HepG2 (cell line): Measurements from ENCODE around the gene MACROD2. TPM values are rescaled to one million over a fixed set of nuclear protein-coding genes. Genes with fewer than 3 reads are reported as not detected.

Experiments used
- ATAC-seq: fragments of 200-7000 bp; cut with Tn5 transposase; 3 replicates; pipeline ENCODE4 v1.9.1; 2020; ENCODE audit warnings: mild to moderate bottlenecking, moderate library complexity
- BruUV-seq: library from RNA; stranded (reverse); fragments of 400-500 nt; replicated peaks from 2 replicates; lab custom pipeline; 2021; lab: Mats Ljungman, UMichigan
- CTCF ChIA-PET: fragments of 300-600 bp; formaldehyde crosslinking; extraction: SDS; loops from one replicate; lab custom pipeline; 2021; ENCODE audit warnings: low total read pairs, inconsistent platforms, low intra/inter-chr PET ratio; lab: Yijun Ruan, JAX
- POLR2A ChIA-PET: fragments of 350-600 bp; sonication (Branson Sonifier 250); formaldehyde crosslinking; loops from one replicate; lab custom pipeline; 2020; ENCODE audit warnings: antibody characterized with exemption, inconsistent platforms; lab: Yijun Ruan, JAX
- DNase-seq: peaks from one replicate; pipeline ENCODE4 v3.0.0-alpha.2; 2015; ENCODE audit warnings: low spot score
- FAIRE-seq: peaks from 3 replicates; lab custom pipeline; 2011; peaks lifted over from hg19 to GRCh38; lab: Jason Lieb, UNC
- H2AFZ ChIP-seq: one replicate; pipeline ENCODE4 v1.6.1; 2011; ENCODE audit warnings: low read length, inconsistent platforms
- H3K27ac ChIP-seq: fragments of 300-600 bp; 3 replicates; pipeline ENCODE4 v1.8.0; 2011; ENCODE audit warnings: mixed run types, mild to moderate bottlenecking, mixed read lengths, low read length, inconsistent platforms; ENCODE audit not compliant: insufficient read depth; ENCODE audit errors: extremely low read length
- H3K27me3 ChIP-seq, 2 experiments: fragments of 200-600 bp in 1 of 2; 2 replicates in 1 of 2; 3 replicates in 1 of 2; pipeline versions ENCODE4 v1.6.0 to v1.8.0; 2011; ENCODE audit warnings: low read length in 2 of 2, mild to moderate bottlenecking in 2 of 2, moderate library complexity in 2 of 2, inconsistent platforms in 1 of 2; ENCODE audit not compliant: insufficient read depth in 2 of 2, control insufficient read depth in 1 of 2
- H3K36me3 ChIP-seq, 2 experiments: fragments of 200-600 bp in 1 of 2; replicated peaks in 1 of 2; 2 replicates in 1 of 2; 3 replicates in 1 of 2; pipeline versions ENCODE4 v1.5.1 to v1.8.0; 2011; ENCODE audit warnings: low read length in 2 of 2, inconsistent platforms in 1 of 2; ENCODE audit not compliant: insufficient read depth in 2 of 2, control insufficient read depth in 1 of 2
- H3K4me1 ChIP-seq: 2 replicates; pipeline ENCODE4 v1.5.1; 2012; ENCODE audit warnings: low read length, inconsistent platforms; ENCODE audit not compliant: insufficient read depth
- H3K4me2 ChIP-seq: 2 replicates; pipeline ENCODE4 v1.6.0; 2011; ENCODE audit warnings: low read depth, low read length, inconsistent platforms
- H3K4me3 ChIP-seq, 3 experiments: fragments of 200-600 bp in 1 of 3; sonication (generic), shearing (Covaris generic) in 1 of 3; replicated peaks in 1 of 3; 2 replicates each; pipeline ENCODE4 v1.5.1; 2011 to 2016; ENCODE audit warnings: low read length in 3 of 3, inconsistent platforms in 2 of 3, low read depth in 2 of 3, mild to moderate bottlenecking in 2 of 3, control low read depth in 1 of 3, mixed read lengths in 1 of 3; ENCODE audit not compliant: insufficient read depth in 1 of 3
- H3K79me2 ChIP-seq: one replicate; pipeline ENCODE4 v1.6.1; 2011; ENCODE audit warnings: low read length, inconsistent platforms; ENCODE audit not compliant: insufficient read depth
- H3K9ac ChIP-seq: 2 replicates; pipeline ENCODE4 v1.6.0; 2011; ENCODE audit warnings: mild to moderate bottlenecking, low read depth, low read length, inconsistent platforms; ENCODE audit not compliant: insufficient read depth
- H3K9me3 ChIP-seq: 2 replicates; pipeline ENCODE4 v1.5.1; 2012; ENCODE audit warnings: mild to moderate bottlenecking, low read length
- H4K20me1 ChIP-seq: 2 replicates; pipeline ENCODE4 v1.6.0; 2011; ENCODE audit warnings: inconsistent platforms, mild to moderate bottlenecking, low read length, moderate library complexity; ENCODE audit not compliant: insufficient read depth
- ARNT ChIP-seq: fragments of 450-650 bp; IDR thresholded peaks from 2 replicates; pipeline ENCODE4 v1.6.1; 2017
- ATF6 ChIP-seq: sonication (generic); formaldehyde crosslinking; conservative IDR thresholded peaks from 2 replicates; pipeline ENCODE4 v1.4.0; 2020; ENCODE audit warnings: missing genetic modification reagents
- CAMTA2 ChIP-seq: sonication (generic); formaldehyde crosslinking; IDR thresholded peaks from 2 replicates; pipeline ENCODE4 v1.4.0; 2020; ENCODE audit warnings: mild to moderate bottlenecking, missing genetic modification reagents, borderline replicate concordance
- DNMT3B ChIP-seq: conservative IDR thresholded peaks from 2 replicates; pipeline ENCODE4 v1.6.1; 2016; ENCODE audit warnings: missing biosample characterization, control low read depth
- HMG20A ChIP-seq: IDR thresholded peaks from 2 replicates; pipeline ENCODE4 v1.6.1; 2016; ENCODE audit warnings: borderline replicate concordance
- KAT2B ChIP-seq: fragments of 150-350 bp; IDR thresholded peaks from 2 replicates; pipeline ENCODE4 v1.6.1; 2014; ENCODE audit warnings: low read depth, low read length, borderline replicate concordance
- NFE2L2 ChIP-seq: fragments of 150-350 bp; IDR thresholded peaks from 2 replicates; pipeline ENCODE4 v1.6.1; 2014; ENCODE audit warnings: low read length
- PHF5A ChIP-seq: IDR thresholded peaks from one replicate; pipeline ENCODE4 v1.6.1; 2018; ENCODE audit warnings: low read depth, missing genetic modification reagents; ENCODE audit not compliant: unreplicated experiment
- RAD21 ChIP-seq: fragments of 450-650 bp; formaldehyde crosslinking; IDR thresholded peaks from 2 replicates; pipeline ENCODE4 v1.5.0; 2020; ENCODE audit warnings: mild to moderate bottlenecking
- RARG ChIP-seq: sonication (generic); formaldehyde crosslinking; IDR thresholded peaks from 2 replicates; pipeline ENCODE4 v1.4.0; 2020; ENCODE audit warnings: low read depth, mild to moderate bottlenecking, missing genetic modification reagents
- STAT6 ChIP-seq: sonication (generic); formaldehyde crosslinking; IDR thresholded peaks from 2 replicates; pipeline ENCODE4 v1.4.0; 2020; ENCODE audit warnings: missing genetic modification reagents, mild to moderate bottlenecking, borderline replicate concordance
- ZNF136 ChIP-seq: sonication (generic); formaldehyde crosslinking; IDR thresholded peaks from 2 replicates; pipeline ENCODE4 v1.8.1; 2022; ENCODE audit warnings: low read depth, mild to moderate bottlenecking, moderate library complexity, missing genetic modification reagents
- ZNF264 ChIP-seq: sonication (generic); formaldehyde crosslinking; IDR thresholded peaks from 2 replicates; pipeline ENCODE4 v1.4.0; 2020; ENCODE audit warnings: missing genetic modification reagents
- ZNF557 ChIP-seq: sonication (generic); formaldehyde crosslinking; IDR thresholded peaks from 2 replicates; pipeline ENCODE4 v1.4.0; 2020; ENCODE audit warnings: missing genetic modification reagents
- ZNF574 ChIP-seq: sonication (generic); formaldehyde crosslinking; IDR thresholded peaks from 2 replicates; pipeline ENCODE4 v1.4.0; 2020; ENCODE audit warnings: missing genetic modification reagents
- ZNF800 ChIP-seq: sonication (generic); formaldehyde crosslinking; IDR thresholded peaks from 2 replicates; pipeline ENCODE4 v1.4.0; 2020; ENCODE audit warnings: missing genetic modification reagents
- ZNF839 ChIP-seq: sonication (generic); formaldehyde crosslinking; IDR thresholded peaks from 2 replicates; pipeline ENCODE4 v1.4.0; 2020; ENCODE audit warnings: missing genetic modification reagents, mild to moderate bottlenecking, borderline replicate concordance
- WGBS: methylation state at CpG from one replicate; pipeline ENCODE4 v1.1.6; 2017; ENCODE audit warnings: low lambda C conversion rate; 5-methylcytosine and 5-hydroxymethylcytosine counted together
- in situ Hi-C: cut with HindIII; loops from 2 replicates; pipeline ENCODE4 v1.10.0; 2017; ENCODE audit warnings: low pct_unique_long_range_greater_than_20kb; ENCODE audit not compliant: extremely low pct_ligation_motif_present
- intact Hi-C: fragments of 100-400 bp; cut with micrococcal nuclease; formaldehyde crosslinking; loops from one replicate; pipeline ENCODE4 v1.10.0; 2022; ENCODE audit not compliant: unreplicated experiment
- polyA plus RNA-seq, 8 experiments: library from polyadenylated mRNA; depleted of rRNA in 3 of 8; stranded (reverse) in 7 of 8; unstranded in 1 of 8; fragments of >200 nt; fragmentation: Illumina TruSeq in 4 of 8; extraction: Trizol in 4 of 8; gene quantifications; 2 replicates each; pipeline versions ENCODE4 v1.2.1 to v1.2.3, GENCODE V29; 2011 to 2016; ENCODE audit warnings: low read depth in 4 of 8, missing spikeins in 1 of 8, mixed read lengths in 1 of 8; ENCODE audit not compliant: insufficient read depth in 1 of 8
- total RNA-seq, 5 experiments: library from RNA; depleted of rRNA; stranded (reverse); fragments of >200 nt; fragmentation: Illumina TruSeq; extraction: Trizol; gene quantifications; 2 replicates each; pipeline ENCODE4 v1.2.3, GENCODE V29; 2016; ENCODE audit warnings: low read depth in 1 of 5

MACROD2 gene
- total and polyA plus RNA-seq, 2 of the 13 experiments (the other 11 are each of a cell fraction or from before 2014, with no cell fraction given): 0.13 to 0.51 TPM

- ATAC-seq (no peak), DNase-seq (no peak), FAIRE-seq (no peak)
- Histone ChIP-seq H3K4me3 (no peak overlapping the region), H4K20me1 (no peaks in the 10 kb centered on the region), H3K4me2 (no peak overlapping the region), H3K27ac (no peak overlapping the region), H3K4me1 (no peaks in the 10 kb centered on the region), H2AFZ (no peak overlapping the region), H3K36me3 (no peaks in the 10 kb centered on the region), H3K27me3 (no peaks in the 10 kb centered on the region), H3K9ac (no peak overlapping the region), H3K79me2 (no peaks in the 10 kb centered on the region), H3K9me3 (peaks cover 52% of the 10 kb centered on the region)
- ChIA-PET CTCF (no interaction called here), POLR2A (no interaction called here)
- intact Hi-C loops (no loop called here), in situ Hi-C loops (no loop called here)
- 16% methylated on average over 4 of the region's 4 CpGs for WGBS
- no TSS peak for BruUV-seq
- TF ChIP-seq ATF6 (CRISPR knock-in tag) (no peak), ZNF136 (no peak), ZNF839 (CRISPR knock-in tag) (no peak), RARG (CRISPR knock-in tag) (no peak), KAT2B (no peak), CAMTA2 (CRISPR knock-in tag) (no peak), NFE2L2 (no peak), PHF5A (CRISPR knock-in tag) (no peak), ZNF264 (CRISPR knock-in tag) (no peak), DNMT3B (CRISPR knock-in tag) (no peak), ARNT (no peak), RAD21 (CRISPR knock-in tag) (no peak), ZNF800 (no peak), ZNF557 (CRISPR knock-in tag) (no peak), ZNF574 (CRISPR knock-in tag) (no peak), HMG20A (CRISPR knock-in tag) (no peak), STAT6 (CRISPR knock-in tag) (no peak)
Measured at GRCh38 chr20:15958142-15958541, 1962.8 kb downstream of the MACROD2 start.
